Liver (tissue), 9 donors: ENCODE data around the gene CYP8B1. TPM values are rescaled to one million over a fixed set of nuclear protein-coding genes. Genes with fewer than 3 reads are reported as not detected.

Experiments used
- DNase-seq: peaks from one replicate; pipeline ENCODE4 v3.0.0-alpha.2; 2017; ENCODE audit warnings: low spot score
- H3K27ac ChIP-seq, 2 donors: one replicate each; pipeline ENCODE4 v1.7.0; 2013; ENCODE audit warnings: inconsistent platforms in 2 of 2, low read length in 2 of 2, control low read depth in 1 of 2, low read depth in 1 of 2, mild to moderate bottlenecking in 1 of 2
- H3K27me3 ChIP-seq, 4 donors: one replicate each; pipeline versions ENCODE4 v1.6.1 to v1.7.0; 2013; ENCODE audit warnings: low read length in 3 of 4, inconsistent platforms in 1 of 4, mild to moderate bottlenecking in 1 of 4, moderate library complexity in 1 of 4; ENCODE audit not compliant: control insufficient read depth in 4 of 4, insufficient read depth in 4 of 4
- H3K36me3 ChIP-seq, 4 donors: one replicate each; pipeline versions ENCODE4 v1.6.1 to v1.7.0; 2013; ENCODE audit warnings: low read length in 3 of 4, mild to moderate bottlenecking in 3 of 4, low read depth in 1 of 4, moderate library complexity in 1 of 4; ENCODE audit not compliant: control insufficient read depth in 4 of 4, insufficient read depth in 3 of 4
- H3K4me1 ChIP-seq, 4 donors: one replicate each; pipeline versions ENCODE4 v1.6.1 to v1.7.0; 2013; ENCODE audit warnings: low read length in 3 of 4, mild to moderate bottlenecking in 3 of 4, moderate library complexity in 1 of 4; ENCODE audit not compliant: control insufficient read depth in 4 of 4, insufficient read depth in 4 of 4
- H3K4me3 ChIP-seq, 3 donors: one replicate each; pipeline versions ENCODE4 v1.6.1 to v1.7.0; 2013; ENCODE audit warnings: low read length in 3 of 3, control low read depth in 1 of 3, low read depth in 1 of 3, mild to moderate bottlenecking in 1 of 3
- H3K9ac ChIP-seq, 2 donors: one replicate each; pipeline ENCODE4 v1.7.0; 2013; ENCODE audit warnings: low read length in 2 of 2, mild to moderate bottlenecking in 2 of 2, moderate library complexity in 2 of 2, control low read depth in 1 of 2, low read depth in 1 of 2
- H3K9me3 ChIP-seq, 4 donors: one replicate each; pipeline versions ENCODE4 v1.6.1 to v1.7.0; 2013; ENCODE audit warnings: low read length in 3 of 4; ENCODE audit not compliant: control insufficient read depth in 4 of 4
- CTCF ChIP-seq: fragments of 150-350 bp; IDR thresholded peaks from 2 replicates; pipeline ENCODE4 v1.5.1; 2017; ENCODE audit warnings: improper control_type of control experiment, low read depth, low read length; ENCODE audit not compliant: missing input control
- JUND ChIP-seq, 2 donors: IDR thresholded peaks; 2 replicates each; pipeline ENCODE4 v1.6.1; 2016; ENCODE audit warnings: antibody characterized with exemption in 2 of 2
- NR2F2 ChIP-seq: IDR thresholded peaks from 2 replicates; pipeline ENCODE4 v1.6.1; 2016; ENCODE audit warnings: antibody characterized with exemption
- RAD21 ChIP-seq, 2 donors: IDR thresholded peaks; 2 replicates each; pipeline ENCODE4 v1.6.1; 2016; ENCODE audit warnings: antibody characterized with exemption in 2 of 2, mild to moderate bottlenecking in 2 of 2
- SP1 ChIP-seq: IDR thresholded peaks from 2 replicates; pipeline ENCODE4 v1.6.1; 2018; ENCODE audit warnings: antibody characterized with exemption, mild to moderate bottlenecking
- TAF1 ChIP-seq: conservative IDR thresholded peaks from 2 replicates; pipeline ENCODE4 v1.6.1; 2016; ENCODE audit warnings: antibody characterized with exemption, mild to moderate bottlenecking
- ZBTB33 ChIP-seq: IDR thresholded peaks from 2 replicates; pipeline ENCODE4 v1.6.1; 2016; ENCODE audit warnings: antibody characterized with exemption
- WGBS: extraction: QIAGEN DNeasy Blood & Tissue Kit; methylation state at CpG from one replicate; pipeline ENCODE4 v1.1.7; 2013; 5-methylcytosine and 5-hydroxymethylcytosine counted together
- polyA plus RNA-seq, 2 donors: library from polyadenylated mRNA; stranded (reverse) in 1 of 2; unstranded in 1 of 2; fragments of 200-250 nt in 1 of 2; fragments of >200 nt in 1 of 2; fragmentation: Nextera tagmentation in 1 of 2; extraction: Ambion mirVana in 1 of 2; gene quantifications; one replicate each; pipeline versions ENCODE4 v1.2.1 to v1.2.3, GENCODE V29; 2013 to 2015
- total RNA-seq, 2 donors: library from RNA; depleted of rRNA; stranded (reverse); fragments of >200 nt; gene quantifications; one replicate each; pipeline ENCODE4 v1.2.3, GENCODE V29; 2014
- donor health status: healthy.
- donor health status: healthy.
- donor health status: healthy.
- donor health status: healthy.
- donor health status: healthy.

Gene CYP8B1
- total and polyA plus RNA-seq, 4 donors = 21.2 to 490 (median 223) TPM

DNA sequence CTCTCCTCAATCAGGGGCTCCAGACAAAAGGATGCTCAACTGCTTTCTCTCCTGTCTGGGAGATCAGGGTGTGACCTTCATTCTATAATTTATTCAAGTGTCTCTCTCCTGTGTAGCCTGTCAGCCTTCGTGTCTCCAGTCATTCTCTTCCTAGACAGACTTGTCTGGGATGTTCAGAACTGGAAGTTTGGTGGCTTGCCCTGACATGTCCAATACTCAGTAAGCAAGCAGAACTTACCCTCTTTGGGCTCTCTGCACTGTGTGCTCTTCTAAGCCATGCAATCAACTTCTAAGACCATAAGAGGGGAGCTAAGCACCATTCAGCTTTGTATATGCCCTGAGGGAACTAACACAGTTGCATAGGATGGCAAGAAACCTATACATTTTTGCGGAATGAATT, 52.3 kb downstream of the CYP8B1 start (continued):
- TF ChIP-seq ZBTB33 (no peak), RAD21 (IDR thresholded peaks at IDR 0.05) (no peak), NR2F2 (no peak), CTCF (no peak), TAF1 (no peak)

DNA sequence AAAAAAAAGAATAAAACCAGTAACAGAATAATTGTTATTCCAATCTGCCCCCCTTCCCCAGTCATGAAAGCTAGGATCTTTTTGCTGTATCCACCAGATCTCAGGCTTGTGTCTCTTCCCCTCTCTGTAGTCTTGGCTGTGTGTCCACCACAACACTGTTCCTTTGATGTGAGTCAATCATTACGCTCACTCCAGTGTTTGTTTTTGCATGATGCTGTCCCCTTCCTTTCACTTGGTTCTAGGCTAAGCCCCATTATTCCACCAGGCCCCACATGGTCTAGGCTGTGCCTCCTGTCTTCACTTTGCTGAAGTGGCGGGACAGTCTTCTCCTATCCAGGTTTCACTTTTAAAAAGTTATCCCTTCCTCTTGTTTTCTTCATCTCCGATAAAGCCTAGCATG, 52.9 kb downstream of the CYP8B1 start:
- H3K9ac ChIP-seq = no peak overlapping the region
- TF ChIP-seq SP1 (no peak), RAD21 (IDR thresholded peaks at IDR 0.05) (no peak), CTCF (no peak), ZBTB33 (no peak), JUND (IDR thresholded peaks at IDR 0.05) (no peak)
- H3K9me3 ChIP-seq = no peaks in the 10 kb centered on the region
- H3K4me1 ChIP-seq = peaks cover 4 to 15% (median 14%) of the 10 kb centered on the region in 4 donors
- H3K27ac ChIP-seq = no peak overlapping the region
- no peak for DNase-seq
- no peaks in the 10 kb centered on the region for H3K36me3 ChIP-seq
- H3K27me3 ChIP-seq = no peaks in the 10 kb centered on the region
- 88% methylated on average over 3 of the region's 3 CpGs for WGBS
- no peak overlapping the region for H3K4me3 ChIP-seq

Other genes starting within 250 kb of the CYP8B1 start
- gene ZBTB47, start 222.2 kb downstream of the CYP8B1 start, total RNA-seq = 1 to 10 TPM; 2.9 to 7.4 TPM
- gene ZBTB47, start 222.2 kb downstream of the CYP8B1 start, polyA plus RNA-seq = 1 to 10 TPM in 1 of 2 donors, under 1 TPM in 1; 0.42 to 5.5 TPM
- not detected for gene KLHL40, start 190.3 kb downstream of the CYP8B1 start, total RNA-seq
- not detected for gene KLHL40, start 190.3 kb downstream of the CYP8B1 start, polyA plus RNA-seq
- gene HHATL, start 173.1 kb downstream of the CYP8B1 start, total RNA-seq = under 1 TPM in 1 of 2 donors, not detected in 1; 0.17 TPM
- gene HHATL, start 173.1 kb downstream of the CYP8B1 start, polyA plus RNA-seq = not detected
- gene CCDC13, start 102.6 kb downstream of the CYP8B1 start, total RNA-seq = 1 to 10 TPM in 1 of 2 donors, under 1 TPM in 1; 0.42 to 2.3 TPM
- gene CCDC13, start 102.6 kb downstream of the CYP8B1 start, polyA plus RNA-seq = 1 to 10 TPM in 1 of 2 donors, under 1 TPM in 1; 0.69 to 1.4 TPM
- gene HIGD1A, start 71.4 kb downstream of the CYP8B1 start, total RNA-seq = 100 to 1,000 TPM; 117 to 234 TPM
- 100 to 1,000 TPM; 256 TPM for gene HIGD1A, start 71.4 kb downstream of the CYP8B1 start, polyA plus RNA-seq
- 10 to 100 TPM; 12.5 to 19.3 TPM for gene ACKR2, start 66.4 kb downstream of the CYP8B1 start, total RNA-seq
- gene ACKR2, start 66.4 kb downstream of the CYP8B1 start, polyA plus RNA-seq = 1 to 10 TPM; 7.3 to 9.2 TPM
- gene ZNF662, start 30.3 kb upstream of the CYP8B1 start, total RNA-seq = 1 to 10 TPM; 2.8 to 3.9 TPM
- gene ZNF662, start 30.3 kb upstream of the CYP8B1 start, polyA plus RNA-seq = 1 to 10 TPM; 2.2 to 2.5 TPM
- gene GASK1A, start 103.4 kb upstream of the CYP8B1 start, total RNA-seq = 10 to 100 TPM in 1 of 2 donors, under 1 TPM in 1; 0.79 to 22.8 TPM
- 1 to 10 TPM; 4.1 to 5.1 TPM for gene GASK1A, start 103.4 kb upstream of the CYP8B1 start, polyA plus RNA-seq
- gene POMGNT2, start 230.2 kb upstream of the CYP8B1 start, total RNA-seq = 1 to 10 TPM; 5.8 to 6.6 TPM
- gene POMGNT2, start 230.2 kb upstream of the CYP8B1 start, polyA plus RNA-seq = 1 to 10 TPM; 6.4 to 6.5 TPM